GM12865 (cell line): ENCODE measurements around the gene PPBP.

ENCODE experiments used
- DNase-seq: peaks from one replicate; pipeline ENCODE4 v3.0.0; 2010; ENCODE audit warnings: low read depth
- H3K4me3 ChIP-seq: 2 replicates; pipeline ENCODE4 v1.5.1; 2011; ENCODE audit warnings: mild to moderate bottlenecking, low read depth, low read length, control low read depth
- CTCF ChIP-seq: IDR thresholded peaks from 2 replicates; pipeline ENCODE4 v1.5.1; 2011; ENCODE audit warnings: low read length, control low read depth, low read depth, inconsistent platforms; ENCODE audit not compliant: insufficient read depth; ENCODE audit errors: missing control alignments

The PPBP gene

GRCh38 chr4:74000301-74000700 lies 12.3 kb upstream of the PPBP start:
- no peak for DNase-seq
- no peak for TF ChIP-seq CTCF
- no peak overlapping the region for H3K4me3 ChIP-seq

GRCh38 chr4:73998040-73999011 lies 10.3 kb upstream of the PPBP start, which contains the start of gene CXCL5:
TSS of gene CXCL5 (minus strand) at chr4:73998677. CDS start at chr4:73998581, 96 bp downstream.
- DNase-seq, result no peak
- no peak within 1 kb of the TSS for H3K4me3 ChIP-seq
- no peak for TF ChIP-seq CTCF

- no peak for TF ChIP-seq CTCF
- DNase-seq, result no peak
- no peak overlapping the region for H3K4me3 ChIP-seq
These were observed 4.1 kb upstream of the PPBP start for GRCh38 chr4:73992050-73992449.

- no peak for DNase-seq
- no peak overlapping the region for H3K4me3 ChIP-seq
- TF ChIP-seq CTCF, result no peak
These were observed 3.7 kb upstream of the PPBP start for GRCh38 chr4:73991742-73992000.

DNA sequence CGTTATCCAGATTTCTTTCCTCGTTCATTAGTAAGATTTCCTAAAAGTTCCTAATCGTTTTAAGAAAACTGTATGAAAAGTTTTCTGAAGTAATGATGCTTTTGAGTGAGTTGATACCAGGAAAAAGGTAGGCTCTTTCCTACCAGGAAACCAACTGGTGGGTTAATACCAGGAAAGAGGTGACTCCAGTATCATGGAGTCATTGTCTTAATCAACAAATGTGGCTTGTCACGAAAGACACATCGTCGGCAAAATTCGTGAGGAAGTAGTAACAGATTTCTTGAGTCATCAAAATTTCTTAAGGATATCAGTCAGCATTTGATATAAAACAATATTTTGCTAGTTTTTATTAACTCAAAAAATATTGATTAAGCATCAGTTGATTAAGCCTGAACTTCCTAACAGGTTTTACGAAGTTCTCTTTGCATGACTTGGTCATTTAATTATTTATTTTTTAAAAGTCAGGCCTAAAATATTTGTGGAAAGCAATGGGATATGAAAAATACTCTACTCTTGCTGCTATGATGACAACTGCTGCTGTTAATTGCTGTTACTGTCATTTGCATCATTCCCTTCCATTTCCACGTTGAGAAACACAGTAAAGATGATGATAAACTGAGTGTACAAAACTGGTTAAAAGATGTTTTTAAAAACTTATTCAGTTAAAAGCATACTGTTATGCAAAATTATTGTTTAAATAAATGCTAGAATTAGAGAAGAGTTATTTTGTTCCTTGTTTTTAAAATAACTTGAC lies 3.2 kb upstream of the PPBP start:
- no peak overlapping the region for H3K4me3 ChIP-seq
- no peak for DNase-seq

DNA sequence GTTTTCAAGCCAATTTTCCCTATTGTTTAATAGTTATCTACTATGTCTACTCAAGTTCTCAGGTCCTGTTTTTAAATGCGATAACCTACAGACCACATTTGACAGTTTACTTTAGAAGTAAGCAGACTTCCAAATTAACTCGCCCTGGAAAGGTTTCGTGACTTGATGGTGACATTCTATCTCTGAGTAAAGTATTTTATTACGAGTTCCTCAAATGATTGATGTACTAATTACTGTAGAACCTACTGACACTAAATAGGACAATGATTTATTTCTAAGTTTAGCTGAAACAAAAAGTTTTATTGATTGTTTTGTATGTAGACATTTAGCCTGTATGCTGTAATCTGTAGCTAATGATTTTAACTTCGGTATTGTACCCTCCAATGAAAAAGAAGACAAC lies 1.9 kb upstream of the PPBP start:
- no peak for DNase-seq
- no peak for TF ChIP-seq CTCF
- H3K4me3 ChIP-seq, result no peak overlapping the region

More for the DNA sequence above, 3.2 kb upstream of the PPBP start:
- no peak for TF ChIP-seq CTCF
